ENCODE results near the gene PSEN1.

Gene PSEN1

DNA sequence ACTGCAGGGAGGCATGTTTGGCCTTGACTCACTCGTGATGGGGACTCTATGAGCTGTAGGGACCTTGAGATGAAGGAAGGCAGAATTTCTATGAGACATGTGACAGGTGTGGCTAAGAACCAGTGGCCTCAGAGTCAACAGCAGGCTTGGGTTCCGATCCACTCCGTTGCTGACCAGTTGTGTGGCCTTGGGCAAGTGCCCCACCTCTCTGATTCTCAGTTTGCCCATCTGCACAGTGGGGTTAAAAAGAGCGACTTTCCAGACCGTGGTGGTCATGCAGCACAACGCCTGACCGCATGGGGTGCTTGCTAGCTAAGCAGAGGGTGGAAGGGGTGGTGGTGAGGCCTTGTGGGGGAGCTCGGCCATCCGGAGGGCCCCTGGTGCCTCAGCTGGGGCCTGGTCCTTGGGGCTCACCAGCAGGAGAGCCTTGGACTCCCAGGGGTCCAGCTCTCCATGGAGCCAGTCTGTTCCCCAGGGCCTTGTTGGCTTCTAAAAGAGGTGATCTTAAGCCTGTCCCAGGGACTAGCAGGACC is 119.5 kb downstream of the PSEN1 start:
- DNase-seq = no peak

DNA sequence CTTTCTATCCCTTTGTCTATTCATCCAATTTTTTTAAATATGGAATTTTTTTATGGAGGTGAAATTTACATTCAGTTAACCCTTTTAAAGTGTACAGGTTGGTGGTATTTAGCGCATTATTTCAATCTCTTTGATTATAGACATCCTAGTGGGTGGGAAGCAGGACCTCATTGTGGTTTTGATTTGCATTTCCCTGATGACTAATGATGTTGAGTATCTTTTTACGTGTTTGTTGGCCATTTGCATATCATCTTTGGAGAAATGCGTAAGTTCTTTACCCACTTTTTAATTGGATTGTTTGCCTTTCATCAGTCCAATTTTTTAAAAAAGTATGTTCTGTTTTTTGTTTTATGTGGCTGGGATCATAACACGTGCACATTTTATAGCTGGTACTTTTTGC is 121.8 kb downstream of the PSEN1 start:
- no peak for DNase-seq

DNA sequence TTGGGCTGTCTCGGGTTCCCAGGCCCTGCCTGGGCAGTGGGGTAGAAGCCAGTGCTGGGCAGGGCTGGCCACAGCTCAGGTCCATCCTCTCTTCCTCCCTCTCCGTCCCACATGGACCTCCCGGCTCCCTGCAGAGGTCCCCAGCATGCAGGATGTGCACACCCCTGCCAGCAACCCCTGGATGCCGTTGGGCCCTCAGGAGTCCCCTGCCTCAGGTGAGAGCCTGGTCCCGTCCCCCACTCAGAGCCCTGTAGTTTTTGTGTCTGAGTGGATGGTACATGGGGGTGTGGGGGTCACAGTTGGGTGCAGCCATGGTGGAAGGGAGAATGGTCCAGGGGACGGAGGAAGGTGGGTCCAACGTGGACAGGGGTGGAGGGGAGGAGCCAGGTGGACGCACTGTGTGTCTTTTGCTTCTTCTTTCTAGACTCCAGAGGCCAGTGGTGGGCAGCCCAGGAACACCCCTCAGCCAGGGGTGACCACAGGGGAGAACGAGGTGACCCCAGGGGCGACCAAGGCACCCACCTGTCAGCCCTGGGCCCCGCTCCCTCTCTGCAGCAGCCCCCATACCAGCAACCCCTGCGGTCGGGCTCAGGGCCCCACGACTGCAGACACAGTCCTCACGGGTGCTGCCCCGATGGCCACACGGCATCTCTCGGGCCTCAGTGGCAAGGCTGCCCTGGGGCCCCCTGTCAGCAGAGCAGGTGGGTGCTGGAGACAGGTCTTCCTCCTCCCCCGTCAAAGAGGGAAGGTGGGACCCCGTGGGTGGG is 122.7 kb downstream of the PSEN1 start:
- DNase-seq = no peak

DNA sequence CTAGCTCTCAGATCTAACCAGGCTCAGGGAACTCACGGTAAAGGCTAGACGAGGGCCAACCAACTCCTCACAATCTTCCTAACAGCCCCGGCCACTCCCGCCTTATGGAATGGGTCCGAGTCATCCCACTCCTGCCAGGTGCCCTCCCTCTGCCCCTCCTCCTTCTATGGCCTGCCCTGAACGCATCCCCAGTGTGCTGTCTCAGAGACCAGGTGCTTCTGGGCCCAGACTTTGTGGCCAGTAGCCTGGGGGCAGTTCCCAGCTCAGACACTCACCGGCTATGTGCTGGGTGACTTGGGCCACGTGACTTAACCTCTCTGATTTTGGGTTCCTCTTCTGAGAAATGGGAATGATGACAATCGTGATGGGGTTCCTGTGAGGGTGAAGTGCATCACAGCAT is 123.5 kb downstream of the PSEN1 start:
- no peak for DNase-seq

DNA sequence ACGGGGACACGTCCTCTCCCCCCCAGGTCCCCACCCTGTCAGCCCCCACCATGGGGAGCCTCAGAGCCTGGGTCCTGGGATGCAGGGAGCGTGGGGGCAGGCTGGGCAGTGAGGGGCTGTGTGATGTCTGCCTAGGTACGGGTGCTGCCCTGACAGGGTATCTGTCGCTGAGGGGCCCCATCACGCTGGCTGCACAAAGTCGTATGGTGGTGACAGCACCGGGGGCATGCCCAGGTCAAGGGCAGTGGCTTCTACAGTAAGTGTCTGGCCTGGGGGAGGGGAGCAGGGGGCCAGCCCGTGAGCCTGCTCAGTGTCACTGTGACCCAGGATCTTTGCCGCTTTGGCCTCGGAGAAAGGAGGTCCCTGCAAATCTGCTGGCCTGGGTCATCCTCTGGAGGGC is 124.3 kb downstream of the PSEN1 start:
- no peak for DNase-seq

DNA sequence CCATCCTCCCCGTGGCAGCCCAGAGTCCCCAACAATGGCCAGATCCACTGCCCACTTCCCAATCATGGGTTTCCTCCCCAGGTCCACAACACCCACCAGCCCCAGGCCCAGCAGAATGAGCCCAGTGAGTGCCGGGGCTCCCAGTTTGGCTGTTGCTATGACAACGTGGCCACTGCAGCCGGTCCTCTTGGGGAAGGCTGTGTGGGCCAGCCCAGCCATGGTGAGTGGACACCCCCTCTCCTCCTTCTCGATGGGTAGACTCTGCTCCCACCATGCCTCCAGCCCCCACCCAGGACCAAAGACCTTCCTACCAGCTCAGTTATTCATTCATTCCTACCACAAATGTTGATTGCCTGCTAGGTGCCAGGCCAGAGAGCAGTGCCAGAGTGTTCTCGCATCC is 124.8 kb downstream of the PSEN1 start:
- DNase-seq = no peak

DNA sequence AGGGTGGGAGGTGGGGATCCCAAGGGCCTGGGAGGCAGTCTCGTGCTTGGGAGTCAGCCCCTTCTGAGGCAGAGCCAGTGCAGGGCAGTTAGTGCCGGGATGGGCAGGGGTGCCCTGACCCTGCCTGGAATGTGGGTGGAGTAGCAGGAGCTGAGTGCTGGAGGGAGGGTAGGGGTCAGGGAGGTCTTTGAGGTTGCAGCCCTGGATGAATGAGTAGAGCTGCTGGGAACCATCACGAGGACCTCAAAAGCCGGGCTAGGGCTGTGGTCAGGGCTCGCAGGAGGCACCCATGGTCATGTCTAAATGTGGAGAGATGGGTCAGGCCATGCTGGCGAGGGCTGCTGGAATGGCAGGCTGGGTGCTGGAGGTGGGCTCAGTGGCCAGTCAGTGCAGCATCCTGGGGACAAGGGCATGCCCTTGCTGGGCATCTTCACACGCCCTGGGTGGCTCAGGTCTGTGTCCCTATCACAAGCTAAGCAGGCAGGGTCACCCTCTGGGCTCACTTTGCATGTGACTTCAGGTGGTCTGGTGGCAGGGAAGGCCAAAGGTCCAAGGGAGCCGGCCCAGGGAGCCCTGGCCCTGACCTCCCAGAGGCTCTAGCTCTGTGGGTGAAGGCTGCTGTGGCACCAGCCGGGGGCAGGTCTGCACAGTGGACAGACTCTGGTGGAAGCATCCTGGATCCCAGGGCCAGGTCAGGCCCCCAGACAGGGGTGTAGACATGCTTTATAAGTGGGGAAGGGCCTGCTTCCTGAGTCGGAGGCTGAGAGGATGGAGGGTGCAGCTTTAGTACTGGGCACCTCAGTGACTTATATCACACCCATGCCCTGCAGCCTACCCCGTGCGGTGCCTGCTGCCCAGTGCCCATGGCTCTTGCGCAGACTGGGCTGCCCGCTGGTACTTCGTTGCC is 125.5 kb downstream of the PSEN1 start:
- no peak for DNase-seq

DNA sequence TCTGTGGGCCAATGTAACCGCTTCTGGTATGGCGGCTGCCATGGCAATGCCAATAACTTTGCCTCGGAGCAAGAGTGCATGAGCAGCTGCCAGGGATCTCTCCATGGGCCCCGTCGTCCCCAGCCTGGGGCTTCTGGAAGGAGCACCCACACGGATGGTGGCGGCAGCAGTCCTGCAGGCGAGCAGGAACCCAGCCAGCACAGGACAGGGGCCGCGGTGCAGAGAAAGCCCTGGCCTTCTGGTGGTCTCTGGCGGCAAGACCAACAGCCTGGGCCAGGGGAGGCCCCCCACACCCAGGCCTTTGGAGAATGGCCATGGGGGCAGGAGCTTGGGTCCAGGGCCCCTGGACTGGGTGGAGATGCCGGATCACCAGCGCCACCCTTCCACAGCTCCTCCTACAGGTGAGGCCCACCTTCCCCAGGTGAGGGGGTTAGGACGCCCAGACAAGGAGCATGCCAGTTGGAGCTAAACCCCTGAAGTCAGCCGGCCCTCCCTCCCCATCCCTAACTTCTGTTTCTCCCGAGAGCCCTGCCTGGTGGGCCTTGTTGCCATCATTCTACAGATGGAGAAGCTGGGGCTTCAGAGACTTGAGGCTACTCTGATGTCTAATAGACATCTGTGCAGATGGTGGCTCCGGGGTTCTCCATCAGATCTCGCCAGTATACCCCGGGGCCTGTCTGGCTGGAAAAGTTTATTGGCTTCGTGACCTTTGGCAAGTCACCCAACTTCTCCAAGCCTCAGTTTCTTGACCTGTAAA is 126.3 kb downstream of the PSEN1 start:
- no peak for DNase-seq

DNA sequence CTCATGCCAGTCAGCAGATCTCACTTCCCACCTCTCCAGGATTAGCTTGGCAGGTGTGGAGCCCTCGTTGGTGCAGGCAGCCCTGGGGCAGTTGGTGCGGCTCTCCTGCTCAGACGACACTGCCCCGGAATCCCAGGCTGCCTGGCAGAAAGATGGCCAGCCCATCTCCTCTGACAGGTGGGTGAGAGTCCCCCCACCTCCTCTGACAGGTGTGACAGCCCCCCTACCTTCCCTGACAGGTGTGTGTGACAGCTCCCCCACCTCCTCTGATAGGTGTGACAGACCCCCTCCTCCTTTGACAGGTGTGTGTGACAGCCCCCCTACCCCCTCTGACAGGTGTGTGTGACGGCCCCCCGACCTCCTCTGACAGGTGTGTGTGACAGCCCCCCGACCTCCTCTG is 127.3 kb downstream of the PSEN1 start:
- no peak for DNase-seq

DNA sequence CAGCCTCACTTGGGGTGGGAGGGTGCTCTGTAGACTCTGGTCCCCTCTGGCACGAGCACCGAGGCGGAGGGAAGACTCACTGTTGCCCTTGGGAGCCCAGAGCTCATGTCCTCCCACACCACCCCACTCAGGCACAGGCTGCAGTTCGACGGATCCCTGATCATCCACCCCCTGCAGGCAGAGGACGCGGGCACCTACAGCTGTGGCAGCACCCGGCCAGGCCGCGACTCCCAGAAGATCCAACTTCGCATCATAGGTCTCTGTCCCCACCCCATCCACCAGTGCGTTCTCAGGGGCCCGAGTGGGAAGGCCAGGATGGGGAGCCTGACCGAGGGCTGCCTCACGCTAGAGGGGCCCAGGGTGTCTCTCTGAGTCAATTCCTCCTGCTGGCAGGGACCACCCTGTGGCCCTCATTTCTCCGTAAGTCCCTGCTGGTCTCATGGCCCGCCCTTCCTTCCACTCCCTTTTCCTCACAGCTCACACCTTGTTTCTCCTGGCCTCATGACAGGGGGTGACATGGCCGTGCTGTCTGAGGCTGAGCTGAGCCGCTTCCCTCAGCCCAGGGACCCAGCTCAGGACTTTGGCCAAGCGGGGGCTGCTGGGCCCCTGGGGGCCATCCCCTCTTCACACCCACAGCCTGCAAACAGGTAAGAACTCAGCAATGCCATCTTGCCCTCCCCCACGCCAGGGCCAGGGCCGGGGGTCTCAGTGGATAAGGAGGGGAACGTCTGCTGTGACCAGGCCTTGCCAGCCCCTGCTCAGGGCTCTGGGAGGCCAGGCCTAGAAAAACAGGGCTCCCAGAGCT is 128.0 kb downstream of the PSEN1 start:
- no peak for DNase-seq

DNA sequence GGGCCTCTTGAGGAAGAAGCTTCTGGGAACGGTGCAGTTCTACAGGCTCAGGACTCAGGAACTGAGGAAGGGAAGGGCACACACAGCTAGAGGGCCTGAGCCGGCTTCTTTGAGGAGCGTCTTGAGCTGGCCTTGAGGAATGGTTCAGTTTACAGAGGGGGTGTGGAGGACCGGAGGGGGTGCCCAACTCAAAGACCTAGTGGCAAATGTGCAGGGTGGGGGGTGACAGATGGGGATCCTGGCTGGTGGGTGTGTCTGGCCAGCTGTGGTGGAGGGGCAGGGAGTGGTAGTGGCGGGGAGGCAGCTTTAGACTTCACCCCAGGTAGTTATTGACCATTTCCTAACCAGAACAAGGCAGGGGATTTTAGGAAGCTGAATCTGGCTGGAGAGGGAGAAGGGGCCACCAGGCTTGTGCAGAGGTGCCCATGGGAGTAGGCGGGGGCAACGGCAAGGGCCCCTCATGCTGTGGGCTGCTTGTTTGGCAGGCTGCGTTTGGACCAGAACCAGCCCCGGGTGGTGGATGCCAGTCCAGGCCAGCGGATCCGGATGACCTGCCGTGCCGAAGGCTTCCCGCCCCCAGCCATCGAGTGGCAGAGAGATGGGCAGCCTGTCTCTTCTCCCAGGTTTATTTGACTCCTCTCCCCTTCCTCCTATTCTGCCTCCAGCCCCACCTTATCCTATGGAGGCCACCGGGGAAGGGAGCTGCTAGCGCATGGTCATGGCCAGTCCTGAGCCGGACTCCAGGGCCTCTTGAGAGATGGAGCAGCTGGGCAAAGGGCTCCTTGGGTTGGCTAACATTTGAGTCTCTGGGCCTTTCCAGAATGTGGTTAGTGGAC is 128.8 kb downstream of the PSEN1 start:
- DNase-seq = no peak

DNA sequence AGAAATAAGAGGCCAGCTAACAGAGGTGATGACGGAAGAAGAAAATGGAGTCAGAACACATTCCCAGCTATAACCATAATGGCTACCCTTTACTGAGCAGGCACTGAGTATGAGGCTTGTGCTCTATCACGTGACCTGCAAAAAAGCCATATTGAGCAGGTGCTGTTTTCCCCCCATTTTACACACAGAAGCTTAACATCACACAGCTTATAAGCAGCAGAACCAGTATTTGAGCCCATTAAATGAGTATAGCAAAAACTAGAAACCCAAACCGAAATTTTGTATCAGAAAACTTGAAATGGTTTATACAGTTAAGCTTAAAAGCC is 129.4 kb downstream of the PSEN1 start:
- no peak for DNase-seq

DNA sequence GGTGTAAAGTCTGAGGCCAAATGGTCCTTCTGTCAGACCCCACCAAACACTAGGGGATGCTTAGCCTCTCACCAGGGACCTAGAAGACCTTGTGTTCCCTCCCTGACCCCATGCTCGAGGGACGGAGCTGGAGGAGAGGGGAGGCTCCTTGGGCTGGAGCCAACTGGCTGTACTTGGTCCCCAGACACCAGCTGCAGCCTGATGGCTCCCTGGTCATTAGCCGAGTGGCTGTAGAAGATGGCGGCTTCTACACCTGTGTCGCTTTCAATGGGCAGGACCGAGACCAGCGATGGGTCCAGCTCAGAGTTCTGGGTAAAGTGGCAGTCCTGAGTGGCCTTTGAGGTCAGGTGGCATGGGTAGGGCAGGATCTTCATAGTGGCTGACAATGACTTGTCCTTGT is 130.0 kb downstream of the PSEN1 start:
- no peak for DNase-seq

DNA sequence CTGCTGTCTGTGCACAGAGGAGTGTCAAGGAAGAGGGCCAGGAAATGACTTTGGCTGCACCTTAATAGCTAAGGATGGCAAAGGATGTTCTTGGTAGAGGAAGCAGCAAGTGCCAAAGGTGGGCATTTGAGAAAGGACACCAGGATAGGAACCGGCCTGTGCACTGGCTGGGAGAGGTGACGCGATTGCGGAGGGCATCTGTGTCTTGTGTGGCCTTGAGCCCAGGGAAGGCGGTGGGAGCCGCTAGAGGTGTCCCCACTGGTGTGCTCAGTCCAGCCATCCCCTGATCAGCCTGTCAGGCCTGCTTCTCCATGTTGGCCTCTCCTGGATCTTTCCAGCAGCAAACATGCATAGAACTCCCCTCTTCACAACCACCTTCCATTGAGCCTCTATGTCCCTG is 131.2 kb downstream of the PSEN1 start:
- DNase-seq = no peak

DNA sequence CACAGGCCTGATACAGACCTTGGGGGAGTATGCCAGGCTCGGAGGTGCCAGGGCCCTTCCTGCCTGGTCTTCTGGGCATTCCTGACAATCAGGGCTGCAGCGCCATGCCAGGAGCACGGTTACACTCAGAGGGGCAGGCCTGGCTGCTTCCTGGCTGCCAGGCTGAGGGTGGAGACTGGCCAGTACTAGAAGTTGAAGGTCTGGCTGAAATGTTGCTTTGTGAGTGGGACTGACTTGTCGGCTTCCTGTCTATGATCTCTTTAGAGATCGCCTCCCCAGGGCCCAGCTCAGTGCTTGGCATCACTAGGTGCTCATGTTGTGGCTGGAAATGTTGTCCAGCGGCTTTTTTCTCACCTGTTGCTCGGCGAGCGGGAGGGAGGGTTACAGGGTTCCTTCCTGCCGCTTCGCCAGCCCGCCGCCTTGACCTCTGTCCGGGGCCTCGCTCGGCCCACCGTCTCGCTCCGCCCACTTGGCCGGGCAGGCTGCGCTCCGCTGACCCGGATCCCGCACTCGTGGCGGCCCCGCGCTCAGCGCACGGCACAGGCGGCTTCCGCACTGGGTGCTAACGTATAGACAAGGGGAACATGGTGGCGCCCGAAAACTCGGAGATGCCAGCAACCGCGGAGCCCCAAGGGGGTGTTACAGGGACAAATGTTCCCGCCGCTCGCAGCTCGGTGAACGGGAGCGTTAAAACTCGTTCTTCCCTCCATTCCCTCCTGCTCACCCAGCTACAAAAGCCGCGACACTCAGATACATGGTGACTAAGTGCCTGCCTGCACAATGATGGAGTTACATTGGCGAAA is 133.6 kb downstream of the PSEN1 start:
- DNase-seq = no peak

DNA sequence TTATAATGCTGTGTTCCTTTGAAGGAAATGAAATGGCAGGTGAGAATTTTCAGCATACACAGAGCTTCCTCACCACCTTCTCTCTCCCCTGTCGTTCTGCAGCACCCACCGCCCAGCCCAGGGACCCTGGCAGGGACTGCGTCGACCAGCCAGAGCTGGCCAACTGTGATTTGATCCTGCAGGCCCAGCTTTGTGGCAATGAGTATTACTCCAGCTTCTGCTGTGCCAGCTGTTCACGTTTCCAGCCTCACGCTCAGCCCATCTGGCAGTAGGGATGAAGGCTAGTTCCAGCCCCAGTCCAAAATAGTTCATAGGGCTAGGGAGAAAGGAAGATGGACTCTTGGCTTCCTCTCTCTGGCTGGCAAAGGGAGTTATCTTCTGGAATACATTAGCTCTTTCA is 136.1 kb downstream of the PSEN1 start:
- DNase-seq = no peak
